Fibroblast of lung (primary cell): ENCODE results near the gene CDCA8. TPM values are rescaled to one million over a fixed set of nuclear protein-coding genes. Genes with fewer than 3 reads are reported as not detected.

ENCODE experiments used
- DNase-seq, 2 donors: peaks; one replicate each; pipeline versions ENCODE4 v3.0.0 to v3.0.0-alpha.2; 2010; ENCODE audit warnings: low read depth in 2 of 2
- H2AFZ ChIP-seq: 2 replicates; pipeline ENCODE4 v1.5.1; 2012; ENCODE audit warnings: low read length, control low read depth, inconsistent platforms
- H3K27ac ChIP-seq: 2 replicates; pipeline ENCODE4 v1.5.1; 2011; ENCODE audit warnings: low read length, control low read depth; ENCODE audit not compliant: insufficient read depth
- H3K27me3 ChIP-seq: 2 replicates; pipeline ENCODE4 v1.5.1; 2011; ENCODE audit warnings: mild to moderate bottlenecking, low read length; ENCODE audit not compliant: control insufficient read depth, insufficient read depth
- H3K36me3 ChIP-seq: 2 replicates; pipeline ENCODE4 v1.5.1; 2011; ENCODE audit warnings: low read length; ENCODE audit not compliant: control insufficient read depth, insufficient read depth
- H3K4me1 ChIP-seq: 2 replicates; pipeline ENCODE4 v1.5.1; 2011; ENCODE audit warnings: low read length; ENCODE audit not compliant: control insufficient read depth, insufficient read depth; ENCODE audit errors: extremely low read depth
- H3K4me2 ChIP-seq: 2 replicates; pipeline ENCODE4 v1.5.1; 2011; ENCODE audit warnings: low read length, control low read depth; ENCODE audit not compliant: insufficient read depth; ENCODE audit errors: extremely low read depth
- H3K4me3 ChIP-seq, 4 experiments: fragments of 200-600 bp in 1 of 4; sonication (generic) in 1 of 4; replicated peaks in 1 of 4; 2 replicates each; pipeline ENCODE4 v1.5.1; 2011 to 2016; ENCODE audit warnings: low read length in 4 of 4, low read depth in 3 of 4, mild to moderate bottlenecking in 3 of 4, control low read depth in 2 of 4, inconsistent platforms in 1 of 4, mixed read lengths in 1 of 4; ENCODE audit not compliant: insufficient read depth in 1 of 4; ENCODE audit errors: control extremely low read depth in 1 of 4
- H3K79me2 ChIP-seq: 2 replicates; pipeline ENCODE4 v1.5.1; 2012; ENCODE audit warnings: mild to moderate bottlenecking, low read length, inconsistent platforms; ENCODE audit not compliant: control insufficient read depth, insufficient read depth
- H3K9ac ChIP-seq: 2 replicates; pipeline ENCODE4 v1.5.1; 2011; ENCODE audit warnings: mild to moderate bottlenecking, low read length, control low read depth; ENCODE audit not compliant: insufficient read depth
- H3K9me3 ChIP-seq: 2 replicates; pipeline ENCODE4 v1.5.1; 2012; ENCODE audit warnings: low read depth, low read length; ENCODE audit not compliant: control insufficient read depth, insufficient read depth
- H4K20me1 ChIP-seq: 2 replicates; pipeline ENCODE4 v1.5.1; 2011; ENCODE audit warnings: low read length; ENCODE audit not compliant: control insufficient read depth, insufficient read depth; ENCODE audit errors: extremely low read depth
- EZH2 ChIP-seq: IDR thresholded peaks from 2 replicates; pipeline ENCODE4 v1.5.1; 2012; ENCODE audit warnings: low read length, control low read depth, mild to moderate bottlenecking; ENCODE audit errors: missing control alignments
- polyA plus RNA-seq, 2 donors: library from polyadenylated mRNA; depleted of rRNA in 1 of 2; stranded (reverse) in 1 of 2; unstranded in 1 of 2; fragments of >200 nt; gene quantifications; 2 replicates each; pipeline ENCODE4 v1.2.1, GENCODE V29; 2011 to 2012; ENCODE audit warnings: missing spikeins in 1 of 2
- total RNA-seq: library from RNA; depleted of rRNA; stranded (reverse); fragments of >200 nt; gene quantifications from 2 replicates; pipeline ENCODE4 v1.2.1, GENCODE V29; 2014
- TF ChIP-seq, protein P1 (sequence below), 2 donors: IDR thresholded peaks in 1 of 2; conservative IDR thresholded peaks in 1 of 2; 1 replicate in 1 of 2; 2 replicates in 1 of 2; pipeline ENCODE4 v1.5.1; 2011 to 2012; ENCODE audit warnings: low read length in 2 of 2, control low read depth in 1 of 2, inconsistent platforms in 1 of 2, low read depth in 1 of 2, mild to moderate bottlenecking in 1 of 2

CDCA8 gene
- total and polyA plus RNA-seq, 2 donors (not counting 1 experiment from before 2014, with no cell fraction given), result 3.8 to 9.5 TPM

DNA sequence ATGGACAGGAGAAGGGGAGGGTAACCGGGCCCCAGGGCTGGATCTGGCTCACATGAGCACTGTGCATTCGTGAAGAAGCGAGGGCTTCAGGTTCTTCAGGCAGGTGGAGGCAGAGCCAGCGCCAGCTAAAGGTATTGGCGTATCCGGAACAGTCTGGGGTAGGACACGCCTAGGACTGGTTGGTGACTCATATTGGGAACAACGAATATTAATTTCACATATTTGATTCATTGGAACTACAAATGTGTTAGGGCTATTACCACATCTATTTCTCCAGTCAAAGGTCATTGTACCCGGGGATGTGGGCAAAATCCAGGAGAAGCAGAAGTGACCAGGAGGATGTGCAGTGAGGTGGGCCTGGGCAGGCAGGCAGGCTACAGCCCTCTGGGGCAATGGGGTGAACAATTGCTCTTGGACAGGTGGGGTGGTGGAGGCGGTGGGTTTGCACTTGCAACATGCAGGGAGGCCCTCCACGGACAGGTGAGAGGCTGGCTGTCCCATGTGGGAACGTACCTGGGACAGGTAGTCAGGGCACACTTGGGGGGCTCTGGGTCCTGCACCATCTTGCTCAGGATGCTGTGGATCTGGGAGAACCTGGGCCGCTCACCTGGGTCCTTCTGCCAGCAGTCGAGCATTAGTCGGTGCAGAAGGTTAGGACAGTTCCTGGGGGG lies 26.7 kb downstream of the CDCA8 start:
- H3K4me3 ChIP-seq, result no peak overlapping the region
- DNase-seq, result no peak
- H4K20me1 ChIP-seq, result no peaks in the 10 kb centered on the region

DNA sequence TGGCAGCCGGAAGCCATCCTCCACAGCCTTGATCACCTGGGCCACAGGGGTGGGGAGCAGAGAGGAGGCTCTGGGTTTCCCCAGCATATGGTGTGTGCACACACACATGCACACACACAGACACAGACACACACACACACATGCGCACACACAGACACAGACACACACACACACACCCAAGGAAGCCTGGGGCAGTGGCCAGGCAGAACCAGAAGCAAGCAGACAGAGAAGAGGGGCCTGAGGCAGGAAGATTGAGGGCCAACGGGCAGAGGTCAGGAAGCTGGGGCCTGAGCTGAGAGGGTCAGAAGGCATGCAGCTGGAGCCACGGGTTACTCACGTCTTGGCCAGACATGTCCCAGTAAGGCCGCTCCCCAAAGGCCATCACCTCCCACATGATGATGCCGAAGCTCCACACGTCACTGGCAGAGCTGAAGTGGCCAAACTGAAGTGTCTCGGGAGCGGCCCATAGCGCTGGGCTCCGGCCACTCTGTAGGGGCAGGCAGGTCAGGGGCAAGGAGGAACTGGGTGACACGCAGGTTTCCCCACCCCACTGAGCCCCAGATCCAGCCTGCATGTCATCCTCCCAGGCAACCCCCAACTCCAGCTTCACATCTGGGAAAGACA lies 27.4 kb downstream of the CDCA8 start:
- H3K4me2 ChIP-seq, result no peak overlapping the region
- DNase-seq, result peak in 1 of 2 donors; percentile 6
- H3K4me1 ChIP-seq, result no peaks in the 10 kb centered on the region
- H3K27ac ChIP-seq, result no peak overlapping the region
- H3K9me3 ChIP-seq, result no peaks in the 10 kb centered on the region
- H3K9ac ChIP-seq, result no peak overlapping the region
- no peak overlapping the region for H2AFZ ChIP-seq
- H3K27me3 ChIP-seq, result no peaks in the 10 kb centered on the region
- H3K36me3 ChIP-seq, result no peaks in the 10 kb centered on the region
- no peaks in the 10 kb centered on the region for H4K20me1 ChIP-seq
- no peaks in the 10 kb centered on the region for H3K79me2 ChIP-seq
- H3K4me3 ChIP-seq, result no peak overlapping the region
- TF ChIP-seq, protein P1, sequence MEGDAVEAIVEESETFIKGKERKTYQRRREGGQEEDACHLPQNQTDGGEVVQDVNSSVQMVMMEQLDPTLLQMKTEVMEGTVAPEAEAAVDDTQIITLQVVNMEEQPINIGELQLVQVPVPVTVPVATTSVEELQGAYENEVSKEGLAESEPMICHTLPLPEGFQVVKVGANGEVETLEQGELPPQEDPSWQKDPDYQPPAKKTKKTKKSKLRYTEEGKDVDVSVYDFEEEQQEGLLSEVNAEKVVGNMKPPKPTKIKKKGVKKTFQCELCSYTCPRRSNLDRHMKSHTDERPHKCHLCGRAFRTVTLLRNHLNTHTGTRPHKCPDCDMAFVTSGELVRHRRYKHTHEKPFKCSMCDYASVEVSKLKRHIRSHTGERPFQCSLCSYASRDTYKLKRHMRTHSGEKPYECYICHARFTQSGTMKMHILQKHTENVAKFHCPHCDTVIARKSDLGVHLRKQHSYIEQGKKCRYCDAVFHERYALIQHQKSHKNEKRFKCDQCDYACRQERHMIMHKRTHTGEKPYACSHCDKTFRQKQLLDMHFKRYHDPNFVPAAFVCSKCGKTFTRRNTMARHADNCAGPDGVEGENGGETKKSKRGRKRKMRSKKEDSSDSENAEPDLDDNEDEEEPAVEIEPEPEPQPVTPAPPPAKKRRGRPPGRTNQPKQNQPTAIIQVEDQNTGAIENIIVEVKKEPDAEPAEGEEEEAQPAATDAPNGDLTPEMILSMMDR (conservative IDR thresholded peaks at IDR 0.05 in 1 of 2, IDR thresholded peaks at IDR 0.05 in 1 of 2; ENCODE audit: low read depth in 1 of 2, low read length in 2 of 2), result no peak
- no peak for TF ChIP-seq EZH2

More for the DNA sequence above, 26.7 kb downstream of the CDCA8 start:
- Histone ChIP-seq H3K4me1 (no peaks in the 10 kb centered on the region), H3K27me3 (no peaks in the 10 kb centered on the region), H3K4me2 (no peak overlapping the region), H3K9ac (no peak overlapping the region), H2AFZ (no peak overlapping the region), H3K9me3 (no peaks in the 10 kb centered on the region), H3K36me3 (no peaks in the 10 kb centered on the region), H3K79me2 (no peaks in the 10 kb centered on the region), H3K27ac (no peak overlapping the region)
- TF ChIP-seq, protein P1 (conservative IDR thresholded peaks at IDR 0.05 in 1 of 2, IDR thresholded peaks at IDR 0.05 in 1 of 2; ENCODE audit: low read depth in 1 of 2, low read length in 2 of 2), result no peak
- no peak for TF ChIP-seq EZH2

DNA sequence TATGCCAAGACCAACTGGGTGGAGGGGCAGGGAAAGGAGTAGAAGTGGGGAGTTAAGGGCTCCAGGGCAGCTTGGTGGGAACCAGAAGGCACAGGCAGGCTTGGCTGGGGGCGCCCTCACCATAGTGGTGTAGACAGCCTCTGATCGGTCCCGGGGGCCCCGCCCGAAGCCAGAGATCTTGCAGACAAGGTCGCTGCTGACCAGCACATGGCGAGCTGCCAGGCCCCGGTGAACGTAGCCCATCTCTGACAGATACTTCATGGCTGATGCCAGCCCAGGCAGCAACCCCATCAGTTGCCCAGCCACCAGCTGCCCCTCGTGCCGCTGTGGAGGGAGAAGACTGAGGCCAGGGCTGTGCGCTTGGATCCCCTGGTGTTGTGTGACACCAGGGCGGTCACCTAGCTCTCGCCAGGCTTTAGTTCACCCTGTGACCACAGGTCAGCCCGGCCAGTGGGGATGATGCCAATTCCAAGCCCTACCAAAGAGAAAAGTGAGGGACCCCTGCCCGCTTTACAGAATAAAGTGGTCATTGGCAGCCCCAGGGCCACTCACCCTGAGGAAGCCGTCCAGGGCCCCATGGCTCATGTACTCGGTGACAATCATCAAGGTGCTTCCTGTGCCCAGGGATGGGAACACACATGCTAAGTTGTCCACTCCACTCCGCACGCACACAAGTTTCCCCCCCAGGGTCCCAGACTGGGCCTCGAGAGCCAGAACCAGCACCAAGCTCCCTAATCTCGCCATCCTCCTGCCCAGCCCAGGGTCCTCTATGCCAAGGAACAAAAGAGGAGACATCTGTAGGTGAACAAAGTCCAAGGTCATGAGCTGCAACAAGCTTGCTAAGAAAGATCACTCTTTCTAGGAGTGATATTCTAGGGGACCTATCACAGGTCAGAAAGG lies 28.2 kb downstream of the CDCA8 start:
- no peak overlapping the region for H3K4me3 ChIP-seq
- no peak for DNase-seq
- H3K9ac ChIP-seq, result no peak overlapping the region
- H3K27me3 ChIP-seq, result no peaks in the 10 kb centered on the region
- no peaks in the 10 kb centered on the region for H3K4me1 ChIP-seq
- H3K36me3 ChIP-seq, result no peaks in the 10 kb centered on the region
- H2AFZ ChIP-seq, result no peak overlapping the region
- TF ChIP-seq, protein P1 (conservative IDR thresholded peaks at IDR 0.05 in 1 of 2, IDR thresholded peaks at IDR 0.05 in 1 of 2; ENCODE audit: low read depth in 1 of 2, low read length in 2 of 2), result no peak
- no peak for TF ChIP-seq EZH2
- H3K4me2 ChIP-seq, result no peak overlapping the region
- H3K79me2 ChIP-seq, result no peaks in the 10 kb centered on the region
- no peak overlapping the region for H3K27ac ChIP-seq
- no peaks in the 10 kb centered on the region for H3K9me3 ChIP-seq
- no peaks in the 10 kb centered on the region for H4K20me1 ChIP-seq
